ENCODE results near the gene PAX8.

GRCh38 chr2:113174376-113174750, 104.4 kb downstream of the PAX8 start:
- TF ChIP-seq, protein P1, sequence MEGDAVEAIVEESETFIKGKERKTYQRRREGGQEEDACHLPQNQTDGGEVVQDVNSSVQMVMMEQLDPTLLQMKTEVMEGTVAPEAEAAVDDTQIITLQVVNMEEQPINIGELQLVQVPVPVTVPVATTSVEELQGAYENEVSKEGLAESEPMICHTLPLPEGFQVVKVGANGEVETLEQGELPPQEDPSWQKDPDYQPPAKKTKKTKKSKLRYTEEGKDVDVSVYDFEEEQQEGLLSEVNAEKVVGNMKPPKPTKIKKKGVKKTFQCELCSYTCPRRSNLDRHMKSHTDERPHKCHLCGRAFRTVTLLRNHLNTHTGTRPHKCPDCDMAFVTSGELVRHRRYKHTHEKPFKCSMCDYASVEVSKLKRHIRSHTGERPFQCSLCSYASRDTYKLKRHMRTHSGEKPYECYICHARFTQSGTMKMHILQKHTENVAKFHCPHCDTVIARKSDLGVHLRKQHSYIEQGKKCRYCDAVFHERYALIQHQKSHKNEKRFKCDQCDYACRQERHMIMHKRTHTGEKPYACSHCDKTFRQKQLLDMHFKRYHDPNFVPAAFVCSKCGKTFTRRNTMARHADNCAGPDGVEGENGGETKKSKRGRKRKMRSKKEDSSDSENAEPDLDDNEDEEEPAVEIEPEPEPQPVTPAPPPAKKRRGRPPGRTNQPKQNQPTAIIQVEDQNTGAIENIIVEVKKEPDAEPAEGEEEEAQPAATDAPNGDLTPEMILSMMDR (IDR thresholded peaks at IDR 0.05): no peak
- no peak for TF ChIP-seq POLR2AphosphoS5 (IDR thresholded peaks at IDR 0.05)

Measured in gastroesophageal sphincter (tissue), 3 donors.